CD4-positive, alpha-beta T cell treated with Interleukin-4 for 4 hours (primary cell): Measurements from ENCODE around the gene NR4A3.
A peak's percentile ranks its signal among the peaks of the same experiment; 100 is the strongest.
"Not testable (repeated sequence)": the region's sequence is repeated elsewhere in the genome, so short reads cannot be mapped to it uniquely, and the experiment has no call there.

Experiments
- DNase-seq: peaks from one replicate; pipeline ENCODE4 v3.0.0-alpha.2; 2020

Gene NR4A3

DNA sequence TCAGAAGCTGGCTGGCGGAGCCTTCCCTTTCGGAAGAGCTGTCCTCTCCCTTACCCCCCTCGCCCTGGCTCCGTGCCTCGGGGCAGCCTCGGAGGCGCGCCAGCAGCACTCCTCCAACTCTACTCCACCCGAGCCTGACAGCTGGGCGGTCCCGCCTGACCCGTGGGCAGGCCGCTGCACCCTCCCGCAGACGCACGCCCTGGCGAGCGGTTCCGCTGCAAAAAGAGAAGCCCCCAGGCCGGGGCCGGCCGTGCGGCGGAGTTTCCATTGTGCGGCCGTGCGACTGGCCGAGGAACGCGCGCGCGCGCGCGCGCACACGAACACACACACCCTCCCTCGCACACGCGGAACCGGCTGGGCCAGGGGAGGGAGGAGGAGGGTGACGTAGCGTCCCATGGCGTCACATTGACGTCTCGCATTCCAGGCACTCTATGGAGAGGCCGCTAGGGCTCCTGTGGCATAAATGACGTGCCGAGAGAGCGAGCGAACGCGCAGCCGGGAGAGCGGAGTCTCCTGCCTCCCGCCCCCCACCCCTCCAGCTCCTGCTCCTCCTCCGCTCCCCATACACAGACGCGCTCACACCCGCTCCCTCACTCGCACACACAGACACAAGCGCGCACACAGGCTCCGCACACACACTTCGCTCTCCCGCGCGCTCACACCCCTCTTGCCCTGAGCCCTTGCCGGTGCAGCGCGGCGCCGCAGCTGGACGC, at the start of gene NR4A3:
Gene NR4A3 (plus strand): TSS at position 490 of the 713 bp plus-strand sequence. CDS start 6,158 bp downstream, outside the sequence.
- DNase-seq = peak; percentile 84

GRCh38 chr9:99773468-99774138, 48.1 kb upstream of the NR4A3 start:
- no peak for DNase-seq

DNA sequence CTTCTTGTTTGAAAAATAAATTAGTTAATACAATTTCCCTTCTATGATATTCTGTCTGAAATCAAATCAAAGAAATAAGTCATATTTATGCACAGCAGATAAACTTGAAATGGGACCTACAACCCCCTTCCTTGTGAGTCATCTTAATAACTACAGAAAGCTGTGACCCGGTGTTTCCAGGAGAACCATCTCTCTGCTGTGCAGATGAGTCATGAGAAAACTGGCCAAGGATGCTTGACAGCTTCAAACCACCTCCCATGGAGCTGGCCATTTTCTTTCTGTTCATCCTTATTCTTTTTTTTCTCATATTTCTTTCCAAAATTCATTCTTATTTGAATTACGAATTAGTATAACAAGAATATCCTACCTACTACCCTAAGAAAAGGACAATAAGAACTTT, 43.4 kb upstream of the NR4A3 start:
- no peak for DNase-seq

- no peak for DNase-seq
Measured at GRCh38 chr9:99778836-99779235, 42.8 kb upstream of the NR4A3 start.

- DNase-seq = no peak
Measured at GRCh38 chr9:99779277-99779676, 42.4 kb upstream of the NR4A3 start.

DNA sequence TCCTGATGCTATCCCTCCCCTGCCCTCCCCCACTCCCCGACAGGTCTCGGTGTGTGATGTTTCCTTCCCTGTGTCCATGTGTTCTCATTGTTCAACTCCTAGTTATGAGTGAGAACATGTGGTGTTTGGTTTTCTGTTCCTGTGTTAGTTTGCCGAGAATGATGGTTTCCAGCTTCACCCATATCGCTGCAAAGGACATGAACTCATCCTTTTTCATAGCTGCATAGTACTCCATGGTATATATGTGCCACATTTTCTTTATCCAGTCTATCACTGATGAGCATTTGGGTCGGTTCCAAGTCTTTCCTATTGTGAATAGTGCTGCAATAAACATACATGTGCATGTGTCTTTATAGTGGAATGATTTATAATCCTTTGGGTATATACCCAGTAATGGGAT, 39.3 kb upstream of the NR4A3 start:
- not testable (repeated sequence) for DNase-seq

GRCh38 chr9:99782962-99783718, 38.5 kb upstream of the NR4A3 start:
- DNase-seq = no peak

DNA sequence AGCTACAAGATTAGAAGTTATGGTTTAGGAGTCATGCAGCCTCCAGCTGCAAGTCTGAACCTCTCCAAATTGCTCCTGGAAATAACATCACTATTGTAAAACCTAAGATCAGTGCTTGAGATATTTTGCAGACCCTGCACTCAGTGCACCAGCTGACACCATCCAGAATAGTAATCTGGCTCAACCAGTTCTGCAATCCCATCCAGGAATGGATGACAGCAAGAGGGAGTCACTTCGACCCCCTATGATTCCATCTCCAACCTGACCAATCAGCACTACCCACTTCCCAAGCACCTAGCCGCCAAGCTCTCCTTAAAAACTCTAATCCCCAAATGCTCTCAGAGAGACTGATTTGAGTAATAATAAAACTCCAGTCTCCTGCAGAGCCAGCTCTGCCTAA, 37.9 kb upstream of the NR4A3 start:
- no peak for DNase-seq

DNA sequence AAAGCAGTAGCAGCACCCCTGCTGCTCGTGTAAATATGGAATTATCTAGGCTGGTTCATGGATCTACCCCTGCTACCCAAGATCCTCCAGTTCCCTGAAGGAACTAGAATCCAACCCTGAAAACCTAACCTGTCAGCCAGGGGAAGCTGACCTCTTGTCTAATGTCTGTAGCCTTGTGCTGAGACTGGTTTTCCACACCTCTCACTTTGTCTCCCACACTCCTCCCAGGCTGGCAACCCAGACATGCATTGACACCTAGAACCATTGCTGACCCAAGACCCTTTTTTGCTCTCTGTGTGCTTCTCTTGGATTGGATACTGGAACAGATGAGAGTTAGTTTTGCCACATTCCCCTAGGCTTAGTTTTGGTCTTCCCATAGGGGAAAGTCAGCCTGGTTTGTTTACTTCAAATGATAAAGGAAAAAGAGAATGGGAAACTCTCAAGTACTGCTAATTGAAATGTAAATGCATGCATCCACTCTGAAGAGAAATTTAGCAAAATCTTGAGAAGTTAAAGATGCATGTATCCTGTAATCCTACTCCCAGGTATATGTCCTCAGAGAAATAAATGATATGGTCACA, 36.6 kb upstream of the NR4A3 start:
- DNase-seq = no peak

GRCh38 chr9:99787556-99787955, 34.1 kb upstream of the NR4A3 start:
- DNase-seq = no peak

- DNase-seq = no peak
Measured at GRCh38 chr9:99793528-99793927, 28.2 kb upstream of the NR4A3 start.

GRCh38 chr9:99796231-99796630, 25.5 kb upstream of the NR4A3 start:
- DNase-seq = no peak

DNA sequence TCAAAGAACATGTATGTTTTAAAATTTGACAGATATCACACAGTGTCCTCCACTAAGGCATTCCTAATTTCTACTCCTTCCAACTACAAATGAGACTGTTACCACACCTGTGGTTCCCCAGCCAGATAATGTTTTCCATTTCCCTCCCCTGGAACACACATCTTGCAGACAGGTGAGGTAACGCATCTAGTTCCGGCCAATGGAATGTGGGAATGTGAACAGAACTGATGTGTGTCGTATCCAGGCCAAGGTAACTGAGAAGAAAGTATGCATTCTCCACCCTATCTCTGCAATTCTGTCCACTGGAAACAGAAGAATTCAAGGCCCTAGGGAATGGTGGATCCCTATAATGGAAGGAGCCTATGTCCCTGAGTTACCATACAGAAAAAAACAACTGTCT, 19.9 kb upstream of the NR4A3 start:
- no peak for DNase-seq

- no peak for DNase-seq
Measured at GRCh38 chr9:99803694-99804093, 18.0 kb upstream of the NR4A3 start.

- peak; percentile 75 for DNase-seq
Measured at GRCh38 chr9:99807276-99807852, 14.3 kb upstream of the NR4A3 start.

DNA sequence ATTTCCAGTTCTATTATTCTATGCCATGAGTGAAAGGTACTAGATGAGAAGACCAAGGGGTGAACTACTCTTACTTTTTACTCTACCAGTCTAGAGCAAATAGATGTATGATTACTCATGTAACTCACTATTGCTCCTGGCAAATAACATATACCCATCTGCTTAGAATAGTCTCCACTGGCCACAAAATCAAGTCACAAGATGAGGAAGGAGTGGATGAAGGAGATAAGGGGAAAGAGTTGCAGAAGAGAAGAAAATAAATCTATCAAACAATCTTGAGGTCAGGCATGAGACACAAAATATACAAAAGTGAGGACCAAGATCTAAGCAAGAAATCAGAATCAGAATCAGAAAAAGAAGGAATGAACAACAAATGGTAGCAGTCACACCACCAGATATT, 13.7 kb upstream of the NR4A3 start:
- DNase-seq = no peak

DNA sequence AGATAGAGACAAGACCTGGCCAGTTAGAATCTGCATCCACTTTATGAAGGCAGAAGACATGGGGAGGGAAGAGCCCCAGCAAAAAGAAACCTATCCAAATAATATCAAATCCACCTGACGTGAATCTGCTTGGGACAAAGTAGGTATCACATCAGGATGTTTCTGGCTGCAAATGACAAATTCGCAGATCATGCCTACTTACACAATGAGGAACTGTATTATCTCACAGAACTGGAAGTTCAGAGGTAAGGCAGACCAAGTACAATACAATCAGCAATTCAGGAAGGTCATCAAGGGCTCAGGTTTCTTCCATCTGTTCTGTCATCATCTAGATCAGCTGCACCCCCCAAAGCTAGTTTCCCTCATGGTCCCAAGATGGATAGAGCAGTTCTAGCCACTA, 13.2 kb upstream of the NR4A3 start:
- DNase-seq = no peak

- DNase-seq = no peak
Measured at GRCh38 chr9:99809586-99810319, 11.9 kb upstream of the NR4A3 start.

GRCh38 chr9:99811172-99811571, 10.5 kb upstream of the NR4A3 start:
- DNase-seq = no peak

DNA sequence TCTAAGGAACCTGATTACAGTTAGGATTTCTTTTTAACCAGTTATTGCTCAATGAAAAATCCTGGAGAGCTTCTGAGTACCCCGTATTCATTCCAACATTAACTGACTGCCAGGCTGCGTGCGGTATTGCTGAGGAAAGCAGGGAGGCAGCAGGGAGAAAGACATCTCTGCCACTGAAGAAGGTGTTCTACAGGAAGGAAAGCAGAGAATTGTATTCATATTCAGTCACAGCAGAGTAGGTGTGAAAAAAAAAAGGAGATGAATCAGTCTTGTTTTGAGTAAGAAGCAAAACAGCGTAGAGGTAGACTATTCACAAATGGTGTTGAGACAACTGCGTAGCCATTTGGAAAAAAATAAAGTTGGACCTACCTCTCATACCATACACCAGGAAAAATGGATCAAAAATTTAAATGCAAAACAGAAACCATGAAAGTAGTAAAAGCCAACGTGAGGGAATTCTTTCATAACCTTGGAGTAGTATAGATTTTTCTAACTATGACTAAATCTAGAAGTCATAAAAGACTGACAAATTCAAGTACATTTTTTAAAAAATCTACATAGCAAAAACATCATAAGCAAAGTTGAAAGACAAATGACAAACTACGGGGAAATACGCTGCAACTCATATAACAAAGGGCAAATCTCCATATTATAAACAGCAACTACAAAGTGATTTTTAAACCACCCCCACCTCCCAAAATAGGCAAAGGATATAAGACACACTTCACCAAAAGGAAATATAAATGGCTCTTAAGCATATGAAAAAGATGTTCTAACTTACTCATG, 9.9 kb upstream of the NR4A3 start:
- no peak for DNase-seq

DNA sequence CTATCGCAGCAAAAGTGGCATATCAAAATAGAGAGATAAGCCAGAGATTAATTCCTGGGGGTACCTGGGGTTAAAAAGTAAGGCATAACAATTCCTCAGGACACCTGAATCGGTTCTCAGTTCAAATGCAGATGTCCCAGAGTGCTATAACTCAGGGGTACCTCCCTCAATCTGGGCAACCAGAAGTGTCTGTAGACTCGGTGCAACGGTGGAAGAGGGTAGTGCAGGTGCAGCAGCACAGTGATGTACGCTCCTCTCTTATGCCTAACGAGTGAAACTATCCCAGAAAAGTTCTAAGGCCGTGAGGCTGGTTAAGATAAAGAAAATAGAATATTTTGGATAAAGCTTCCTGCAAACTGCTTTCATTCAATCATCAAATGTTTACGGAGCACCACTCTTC, 7.9 kb upstream of the NR4A3 start:
- no peak for DNase-seq

GRCh38 chr9:99814359-99814758, 7.3 kb upstream of the NR4A3 start:
- no peak for DNase-seq
